ENCODE data around the gene TAS2R19.
A peak's percentile ranks its signal among the peaks of the same experiment; 100 is the strongest.

Gene TAS2R19

GRCh38 chr12:11026118-11026517 lies 3.7 kb upstream of the TAS2R19 start:
- in situ Hi-C loops (cut with HindIII; ENCODE audit: low sequenced_read_pairs): no loop called here
- H3K4me3 ChIP-seq (ENCODE audit: low read depth, low read length): no peak overlapping the region
- no peak for DNase-seq (ENCODE audit: low read depth)
- TF ChIP-seq, protein P1, sequence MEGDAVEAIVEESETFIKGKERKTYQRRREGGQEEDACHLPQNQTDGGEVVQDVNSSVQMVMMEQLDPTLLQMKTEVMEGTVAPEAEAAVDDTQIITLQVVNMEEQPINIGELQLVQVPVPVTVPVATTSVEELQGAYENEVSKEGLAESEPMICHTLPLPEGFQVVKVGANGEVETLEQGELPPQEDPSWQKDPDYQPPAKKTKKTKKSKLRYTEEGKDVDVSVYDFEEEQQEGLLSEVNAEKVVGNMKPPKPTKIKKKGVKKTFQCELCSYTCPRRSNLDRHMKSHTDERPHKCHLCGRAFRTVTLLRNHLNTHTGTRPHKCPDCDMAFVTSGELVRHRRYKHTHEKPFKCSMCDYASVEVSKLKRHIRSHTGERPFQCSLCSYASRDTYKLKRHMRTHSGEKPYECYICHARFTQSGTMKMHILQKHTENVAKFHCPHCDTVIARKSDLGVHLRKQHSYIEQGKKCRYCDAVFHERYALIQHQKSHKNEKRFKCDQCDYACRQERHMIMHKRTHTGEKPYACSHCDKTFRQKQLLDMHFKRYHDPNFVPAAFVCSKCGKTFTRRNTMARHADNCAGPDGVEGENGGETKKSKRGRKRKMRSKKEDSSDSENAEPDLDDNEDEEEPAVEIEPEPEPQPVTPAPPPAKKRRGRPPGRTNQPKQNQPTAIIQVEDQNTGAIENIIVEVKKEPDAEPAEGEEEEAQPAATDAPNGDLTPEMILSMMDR (IDR thresholded peaks at IDR 0.05; ENCODE audit: low read depth, low read length, missing control alignments): peak; percentile 7

GRCh38 chr12:11023387-11023786 lies 967 bp upstream of the TAS2R19 start:
- in situ Hi-C loops (cut with HindIII; ENCODE audit: low sequenced_read_pairs): no loop called here
- TF ChIP-seq, protein P1 (IDR thresholded peaks at IDR 0.05; ENCODE audit: low read depth, low read length, missing control alignments): no peak
- DNase-seq (ENCODE audit: low read depth): no peak
- no peak overlapping the region for H3K4me3 ChIP-seq (ENCODE audit: low read depth, low read length)

DNA sequence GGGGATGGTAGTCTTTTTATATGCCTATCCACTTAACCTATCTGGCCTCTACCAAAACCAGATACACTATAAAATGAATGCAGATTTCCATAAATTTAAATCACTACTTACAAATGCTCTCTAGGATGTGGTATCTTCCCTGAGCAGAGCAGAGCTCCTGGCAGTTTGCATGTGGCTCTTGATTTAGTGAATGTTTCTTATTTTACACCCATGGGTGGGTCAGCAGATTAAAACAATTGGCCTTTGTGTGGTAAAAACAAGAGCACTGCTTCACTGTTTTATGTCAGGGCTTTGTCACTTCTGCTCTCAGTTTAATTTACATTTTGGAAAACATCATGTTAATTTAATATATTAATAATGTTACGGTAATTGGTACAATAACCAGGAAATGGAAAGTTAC lies 5.5 kb downstream of the TAS2R19 start:
- TF ChIP-seq, protein P1 (IDR thresholded peaks at IDR 0.05; ENCODE audit: low read depth, low read length, missing control alignments): no peak
- no peak for DNase-seq (ENCODE audit: low read depth)
- in situ Hi-C loops (cut with HindIII; ENCODE audit: low sequenced_read_pairs): no loop called here
- no peak overlapping the region for H3K4me3 ChIP-seq (ENCODE audit: low read depth, low read length)

GRCh38 chr12:11015775-11016430 lies 6.5 kb downstream of the TAS2R19 start:
- H3K4me3 ChIP-seq (ENCODE audit: low read depth, low read length): no peak overlapping the region
- no peak for DNase-seq (ENCODE audit: low read depth)
- in situ Hi-C loops (cut with HindIII; ENCODE audit: low sequenced_read_pairs): no loop called here
- TF ChIP-seq, protein P1 (IDR thresholded peaks at IDR 0.05; ENCODE audit: low read depth, low read length, missing control alignments): no peak

GRCh38 chr12:11014234-11014633 lies 8.2 kb downstream of the TAS2R19 start:
- DNase-seq (ENCODE audit: low read depth): no peak
- TF ChIP-seq, protein P1 (IDR thresholded peaks at IDR 0.05; ENCODE audit: low read depth, low read length, missing control alignments): no peak
- in situ Hi-C loops (cut with HindIII; ENCODE audit: low sequenced_read_pairs): no loop called here
- no peak overlapping the region for H3K4me3 ChIP-seq (ENCODE audit: low read depth, low read length)

DNA sequence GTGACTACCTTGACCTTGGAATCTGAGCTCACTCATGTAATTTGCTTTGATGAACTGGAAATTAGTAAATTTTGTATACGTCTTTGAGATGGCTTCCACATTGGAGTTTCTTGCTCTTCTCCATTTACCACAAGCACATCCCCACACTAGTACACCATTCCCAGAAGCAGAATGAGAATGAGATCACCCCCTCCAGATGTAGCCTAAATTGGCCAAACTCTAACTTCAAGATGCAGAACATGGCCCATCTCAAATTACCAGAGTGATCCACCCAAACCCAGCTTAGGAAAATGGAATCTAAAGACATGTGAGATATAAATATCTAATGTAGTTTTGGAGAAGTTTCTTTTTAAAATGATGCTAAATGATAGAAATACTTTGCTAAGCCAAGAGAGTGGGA lies 14.8 kb downstream of the TAS2R19 start:
- no peak for DNase-seq (ENCODE audit: low read depth)
- in situ Hi-C loops (cut with HindIII; ENCODE audit: low sequenced_read_pairs): no loop called here
- TF ChIP-seq, protein P1 (IDR thresholded peaks at IDR 0.05; ENCODE audit: low read depth, low read length, missing control alignments): no peak
- H3K4me3 ChIP-seq (ENCODE audit: low read depth, low read length): no peak overlapping the region

Data from astrocyte of the cerebellum (primary cell).